ENCODE results near the gene DYNC1I2.
"Not testable (repeated sequence)": the region's sequence is repeated elsewhere in the genome, so short reads cannot be mapped to it uniquely, and the experiment has no call there.

DYNC1I2 gene

DNA sequence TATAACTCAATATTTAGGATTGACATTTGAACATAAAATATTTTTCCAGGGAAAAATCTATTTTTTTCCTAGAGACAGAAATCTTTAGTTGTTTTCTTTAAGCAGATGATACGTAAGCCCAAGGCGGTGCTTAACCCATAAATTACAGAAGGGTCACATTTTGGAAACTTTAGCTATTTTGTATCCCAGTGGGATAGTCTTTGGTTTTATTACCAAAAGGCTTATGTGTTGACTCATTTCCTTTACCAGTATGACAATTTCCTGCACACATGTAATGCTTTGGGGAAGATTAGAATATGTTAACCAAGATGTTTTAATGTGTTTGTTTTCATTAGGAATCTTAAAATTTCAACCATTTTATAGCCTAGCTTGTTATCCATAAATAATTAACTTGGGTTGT lies 24.8 kb downstream of the DYNC1I2 start:
- DNase-seq (ENCODE audit: low read depth) = peak; percentile 83

- DNase-seq (ENCODE audit: low read depth) = no peak
These were observed 31.5 kb downstream of the DYNC1I2 start for GRCh38 chr2:171718720-171719119.

DNA sequence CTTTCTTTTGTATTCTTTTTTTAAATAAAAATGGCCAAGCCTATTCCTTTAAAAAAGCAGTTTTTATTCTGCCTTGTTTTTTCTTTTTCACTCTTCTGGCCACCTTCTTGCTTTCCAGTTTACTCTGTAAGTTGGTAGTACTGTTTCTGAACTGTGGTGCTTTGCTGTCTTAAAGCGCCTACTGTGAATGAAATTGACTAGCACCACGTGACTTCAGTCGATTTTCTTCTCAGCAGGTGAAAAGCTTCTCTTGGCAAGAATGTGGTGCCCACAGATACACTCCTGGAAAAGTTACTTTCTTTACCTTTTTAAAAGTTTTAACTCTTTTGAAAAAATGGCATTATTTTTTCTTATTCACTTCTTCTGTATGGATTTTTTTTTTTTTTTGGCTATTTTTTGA lies 32.4 kb downstream of the DYNC1I2 start:
- no peak for DNase-seq (ENCODE audit: low read depth)

- peak; percentile 20 for DNase-seq (ENCODE audit: low read depth)
These were observed 36.7 kb downstream of the DYNC1I2 start for GRCh38 chr2:171723716-171724683.

- peak; percentile 39 for DNase-seq (ENCODE audit: low read depth)
These were observed 39.7 kb downstream of the DYNC1I2 start for GRCh38 chr2:171726847-171727450.

- no peak for DNase-seq (ENCODE audit: low read depth)
These were observed 42.0 kb downstream of the DYNC1I2 start for GRCh38 chr2:171728989-171729951.

DNA sequence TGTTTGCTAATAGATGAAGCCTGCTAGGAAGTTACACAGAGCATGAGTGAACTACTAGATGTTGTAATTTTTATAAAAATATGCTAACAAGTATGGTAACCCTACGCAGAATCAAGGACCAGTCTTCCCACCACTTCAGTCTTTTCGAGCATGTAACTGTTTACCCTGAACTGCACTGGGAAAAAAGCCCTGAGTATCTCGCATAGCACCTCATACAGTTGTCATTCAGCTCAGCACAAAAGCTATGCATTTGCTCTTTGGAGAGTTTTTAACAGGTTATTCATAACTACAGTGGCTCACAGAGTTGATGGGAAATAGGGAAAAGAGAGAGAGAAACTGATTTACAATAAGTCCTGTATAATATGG lies 42.7 kb downstream of the DYNC1I2 start:
- DNase-seq (ENCODE audit: low read depth) = no peak

DNA sequence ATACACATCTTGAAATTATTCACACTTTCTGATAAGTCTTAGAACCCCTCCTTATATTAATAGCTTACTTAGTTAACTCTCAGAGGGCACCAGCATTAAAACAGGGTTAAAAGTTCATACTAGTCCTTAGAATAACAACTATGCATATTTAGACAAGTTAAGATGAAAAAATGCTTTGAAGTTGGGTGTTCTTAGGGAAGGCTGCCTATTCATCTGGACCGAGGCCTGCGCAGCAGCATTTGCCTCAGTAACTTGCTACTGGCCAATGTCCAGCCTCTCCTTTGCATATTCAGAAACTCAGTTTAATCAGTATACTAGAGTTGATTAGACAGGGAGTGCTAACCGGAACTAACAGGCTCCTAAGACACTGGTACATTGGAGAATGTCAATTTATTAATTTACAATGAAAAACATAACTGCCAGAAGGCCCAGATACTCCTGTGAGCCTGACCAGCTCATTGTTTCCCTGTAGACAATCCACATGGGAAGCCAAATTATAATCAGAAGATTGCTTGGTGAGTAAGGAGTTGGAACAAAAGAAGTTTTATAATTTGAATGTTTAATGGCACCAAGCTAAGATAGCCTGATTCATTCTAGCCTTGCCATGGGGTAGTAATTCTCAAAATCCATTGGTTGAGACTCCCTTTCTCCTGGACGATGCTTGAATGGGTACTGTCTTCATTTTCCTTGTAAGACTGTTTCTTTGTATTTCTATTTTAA lies 48.9 kb downstream of the DYNC1I2 start:
- no peak for DNase-seq (ENCODE audit: low read depth)

- peak; percentile 71 for DNase-seq (ENCODE audit: low read depth)
These were observed 53.9 kb downstream of the DYNC1I2 start for GRCh38 chr2:171741189-171741588.

- no peak for DNase-seq (ENCODE audit: low read depth)
These were observed 55.5 kb downstream of the DYNC1I2 start for GRCh38 chr2:171742760-171743159.

DNA sequence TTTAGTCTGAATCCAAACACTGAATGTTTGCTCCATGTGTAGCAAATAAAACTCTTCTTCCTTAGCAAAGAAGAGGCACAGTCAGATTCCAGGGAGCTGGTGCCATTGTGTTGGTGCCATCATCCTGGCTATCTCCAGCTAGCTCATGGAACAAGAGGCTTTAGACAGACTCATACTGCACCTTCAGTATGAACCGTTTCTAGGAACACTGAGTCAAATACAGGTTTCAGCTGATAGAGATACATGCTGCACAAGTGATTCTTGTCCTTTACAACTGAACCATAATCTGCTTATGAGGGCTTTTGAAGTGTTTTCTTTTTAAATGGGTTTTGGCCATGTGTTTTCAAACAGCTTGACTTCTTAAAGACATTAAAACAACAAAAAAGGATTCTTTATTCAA lies 57.9 kb downstream of the DYNC1I2 start:
- DNase-seq (ENCODE audit: low read depth) = no peak

GRCh38 chr2:171745806-171746205 lies 58.5 kb downstream of the DYNC1I2 start:
- no peak for DNase-seq (ENCODE audit: low read depth)

GRCh38 chr2:171747371-171747770 lies 60.1 kb downstream of the DYNC1I2 start:
- DNase-seq (ENCODE audit: low read depth) = no peak

DNA sequence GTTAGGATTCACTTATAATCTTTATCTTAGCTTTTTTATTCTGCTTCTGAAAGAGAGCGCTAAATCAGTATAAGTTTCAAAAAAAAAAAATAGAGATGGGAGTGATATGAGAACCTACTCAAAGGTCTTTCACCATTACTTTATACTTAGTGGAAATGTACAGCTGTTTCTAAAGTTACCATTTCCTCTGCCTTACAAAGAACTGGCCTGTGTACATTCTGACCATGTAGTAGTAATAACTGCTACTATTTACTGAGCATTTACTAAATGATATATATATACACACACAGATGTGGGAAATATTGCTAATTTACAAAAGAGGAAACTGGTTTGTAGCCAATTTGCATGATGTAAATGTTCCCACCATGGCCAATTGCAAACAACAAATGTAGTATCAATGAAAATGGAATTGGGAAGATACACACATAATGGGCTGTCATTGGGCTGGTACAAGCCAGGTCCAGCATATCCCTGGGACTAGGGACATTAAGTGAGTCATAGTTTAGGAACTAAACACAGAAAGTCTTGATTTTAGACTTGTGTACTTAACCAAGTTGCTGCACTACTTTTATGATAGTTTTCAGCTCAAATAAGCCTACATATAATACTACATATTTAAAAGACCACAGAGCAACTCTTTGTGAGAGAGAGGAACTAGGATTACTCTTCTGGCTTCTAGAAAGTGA lies 67.1 kb downstream of the DYNC1I2 start:
- DNase-seq (ENCODE audit: low read depth) = peak; percentile 11

DNA sequence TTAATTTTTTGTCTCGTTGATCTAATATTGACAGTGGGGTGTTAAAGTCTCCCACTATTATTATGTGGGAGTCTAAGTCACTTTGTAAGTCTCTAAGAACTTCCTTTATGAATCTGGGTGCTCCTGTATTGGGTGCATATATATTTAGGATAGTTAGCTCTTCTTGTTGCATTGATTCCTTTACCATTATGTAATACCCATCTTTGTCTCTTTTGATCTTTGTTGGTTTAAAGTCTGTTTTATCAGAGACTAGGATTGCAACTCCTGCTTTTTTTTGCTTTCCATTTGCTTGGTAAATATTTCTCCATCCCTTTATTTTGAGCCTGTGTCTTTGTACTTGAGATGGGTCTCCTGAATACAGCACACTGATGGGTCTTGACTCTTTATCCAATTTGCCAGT lies 71.5 kb downstream of the DYNC1I2 start:
- DNase-seq (ENCODE audit: low read depth) = not testable (repeated sequence)

DNA sequence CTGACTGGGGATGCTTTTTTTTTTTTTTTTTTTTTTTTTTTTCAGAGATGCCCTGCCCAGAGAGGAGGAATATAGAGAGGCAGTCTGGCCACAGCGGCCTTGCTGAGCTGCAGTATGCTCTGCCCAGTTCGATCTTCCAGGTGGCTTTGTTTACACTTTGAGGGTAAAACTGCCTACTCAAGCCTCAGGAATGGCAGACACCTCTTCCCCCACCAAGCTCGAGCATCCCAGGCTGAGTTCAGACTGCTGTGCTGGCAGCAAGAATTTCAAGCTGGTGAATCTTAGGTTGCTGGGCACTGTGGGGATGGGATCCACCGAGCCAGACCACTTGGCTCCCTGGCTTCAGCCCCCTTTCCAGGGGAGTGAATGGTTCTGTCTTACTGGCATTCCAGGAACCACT lies 73.9 kb downstream of the DYNC1I2 start:
- DNase-seq (ENCODE audit: low read depth) = peak; percentile 21

GRCh38 chr2:171762879-171763573 lies 75.8 kb downstream of the DYNC1I2 start:
- DNase-seq (ENCODE audit: low read depth) = peak; percentile 63

DNA sequence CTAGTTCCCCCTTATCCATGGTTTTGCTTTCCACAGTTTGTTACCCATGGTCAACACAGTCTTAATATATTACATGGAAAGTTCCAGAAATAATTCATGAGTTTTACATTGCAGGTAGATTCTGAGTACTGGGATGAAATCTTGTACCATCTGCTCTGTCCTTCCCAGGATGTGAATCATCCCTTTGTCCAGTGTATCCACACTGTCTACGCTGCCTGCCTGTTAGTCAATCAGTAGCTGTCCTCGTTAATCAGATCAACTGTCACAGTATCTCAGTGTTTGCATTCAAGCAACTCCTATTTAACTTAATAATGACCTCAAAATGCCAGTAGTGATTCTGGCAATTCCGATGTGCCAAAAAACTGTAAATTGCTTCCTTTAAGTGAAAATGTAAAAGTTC lies 76.3 kb downstream of the DYNC1I2 start:
- DNase-seq (ENCODE audit: low read depth) = peak; percentile 28

DNA sequence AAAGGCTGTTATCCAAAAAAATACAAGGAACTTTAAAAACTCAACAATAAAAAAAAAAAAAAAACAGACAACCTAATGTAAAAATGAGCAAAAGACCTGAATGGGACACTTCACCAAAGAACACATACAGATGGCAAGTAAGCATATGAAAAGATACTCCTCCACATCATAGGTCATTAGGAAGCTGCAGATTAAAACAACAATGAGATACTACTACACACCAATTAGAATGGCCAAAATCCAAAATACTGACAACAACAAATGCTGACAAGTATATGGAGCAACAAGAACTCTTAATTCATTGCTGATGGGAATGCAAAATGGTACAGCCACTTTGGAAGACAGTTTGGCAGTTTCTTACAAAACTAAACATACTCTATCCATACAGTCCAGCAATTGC lies 84.2 kb downstream of the DYNC1I2 start:
- no peak for DNase-seq (ENCODE audit: low read depth)

- DNase-seq (ENCODE audit: low read depth) = no peak
These were observed 85.1 kb downstream of the DYNC1I2 start for GRCh38 chr2:171772373-171772772.

Data from iris pigment epithelial cell (primary cell).